Activated CD8-positive, alpha-beta T cell treated with anti-CD3 and anti-CD28 coated beads for 36 hours (primary cell): Measurements from ENCODE around the gene CLPSL2. TPM values are rescaled to one million over a fixed set of nuclear protein-coding genes. Genes with fewer than 3 reads are reported as not detected.

Source experiments
- ATAC-seq: fragments of 200-7000 bp; cut with Tn5 transposase; one replicate; pipeline ENCODE4 v1.10.0; 2021; ENCODE audit warnings: mild to moderate bottlenecking, moderate library complexity
- CTCF ChIA-PET: fragments of 350-600 bp; sonication (Branson Sonifier 250); formaldehyde crosslinking; loops from one replicate; lab custom pipeline; 2021; ENCODE audit warnings: antibody characterized with exemption; lab: Charles Lee
- POLR2A ChIA-PET: fragments of 350-600 bp; sonication (Branson Sonifier 250); formaldehyde crosslinking; loops from one replicate; lab custom pipeline; 2021; ENCODE audit warnings: antibody characterized with exemption; lab: Charles Lee
- DNase-seq: peaks from one replicate; pipeline ENCODE4 v3.0.0-alpha.2; 2020
- H3K27ac Mint-ChIP-seq: one replicate; pipeline ENCODE4 v1.8.0; 2021; ENCODE audit warnings: mild to moderate bottlenecking, mixed read lengths
- H3K27me3 Mint-ChIP-seq: one replicate; pipeline ENCODE4 v1.8.0; 2021; ENCODE audit warnings: mixed read lengths
- H3K36me3 Mint-ChIP-seq: one replicate; pipeline ENCODE4 v1.8.0; 2021; ENCODE audit warnings: low read depth, mixed read lengths
- H3K4me1 Mint-ChIP-seq: one replicate; pipeline ENCODE4 v1.8.0; 2021; ENCODE audit warnings: low read depth, mixed read lengths
- H3K4me3 Mint-ChIP-seq: one replicate; pipeline ENCODE4 v1.8.0; 2021; ENCODE audit warnings: mild to moderate bottlenecking, moderate library complexity, mixed read lengths
- H3K9me3 Mint-ChIP-seq: one replicate; pipeline ENCODE4 v1.8.0; 2021; ENCODE audit warnings: mixed read lengths
- intact Hi-C: fragments of 100-400 bp; cut with micrococcal nuclease; formaldehyde crosslinking; loops from one replicate; pipeline ENCODE4 v1.10.0; 2022
- total RNA-seq, 2 experiments: library from RNA; stranded (reverse); gene quantifications; one replicate each; pipeline ENCODE4 v1.2.3, GENCODE V29; 2021
- TF ChIP-seq, protein P1 (sequence below): fragments of 200-600 bp; IDR thresholded peaks from one replicate; pipeline ENCODE4 v1.8.0; 2022; ENCODE audit warnings: antibody characterized with exemption, mild to moderate bottlenecking

Gene CLPSL2
- total RNA-seq, 2 experiments from 2014 or later, result not detected

DNA sequence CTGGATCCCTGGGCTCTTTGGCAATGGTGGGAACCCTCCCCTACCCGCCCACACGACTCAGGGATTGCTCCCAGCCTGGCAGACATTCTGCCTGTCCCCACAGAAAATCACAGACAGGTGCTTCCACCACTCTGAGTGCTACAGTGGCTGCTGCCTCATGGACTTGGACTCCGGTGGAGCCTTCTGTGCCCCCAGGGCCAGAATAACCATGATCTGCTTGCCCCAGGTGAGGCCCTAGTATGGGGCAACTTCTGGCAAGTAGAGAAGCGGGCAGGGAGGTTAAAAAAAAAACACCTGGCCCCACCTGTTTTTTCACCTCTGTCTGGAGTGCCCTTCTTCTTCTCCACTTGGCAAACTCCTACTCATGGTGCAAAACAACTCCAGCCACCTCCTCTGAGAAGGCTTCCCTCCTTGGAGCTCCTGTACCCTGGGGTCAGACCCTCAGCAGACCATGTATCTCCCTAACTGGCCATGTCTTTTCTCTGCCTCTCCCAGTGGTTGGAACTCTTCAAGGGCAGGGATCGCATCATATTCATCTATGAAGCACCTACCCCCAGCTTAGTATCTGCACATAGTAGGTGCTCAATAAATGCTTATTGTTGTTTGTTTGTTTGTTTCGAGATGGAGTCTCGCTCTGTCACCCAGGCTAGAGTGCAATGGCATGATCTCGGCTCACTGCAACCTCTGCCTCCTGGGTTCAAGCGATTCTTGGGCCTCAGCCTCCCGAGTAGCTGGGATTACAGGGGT lies 1.1 kb downstream of the CLPSL2 start:
- Mint-ChIP-seq H3K4me3 (no peak overlapping the region), H3K27ac (no peak overlapping the region), H3K9me3 (no peaks in the 10 kb centered on the region), H3K4me1 (no peaks in the 10 kb centered on the region), H3K27me3 (peaks cover 24% of the 10 kb centered on the region), H3K36me3 (no peaks in the 10 kb centered on the region)
- TF ChIP-seq, protein P1, sequence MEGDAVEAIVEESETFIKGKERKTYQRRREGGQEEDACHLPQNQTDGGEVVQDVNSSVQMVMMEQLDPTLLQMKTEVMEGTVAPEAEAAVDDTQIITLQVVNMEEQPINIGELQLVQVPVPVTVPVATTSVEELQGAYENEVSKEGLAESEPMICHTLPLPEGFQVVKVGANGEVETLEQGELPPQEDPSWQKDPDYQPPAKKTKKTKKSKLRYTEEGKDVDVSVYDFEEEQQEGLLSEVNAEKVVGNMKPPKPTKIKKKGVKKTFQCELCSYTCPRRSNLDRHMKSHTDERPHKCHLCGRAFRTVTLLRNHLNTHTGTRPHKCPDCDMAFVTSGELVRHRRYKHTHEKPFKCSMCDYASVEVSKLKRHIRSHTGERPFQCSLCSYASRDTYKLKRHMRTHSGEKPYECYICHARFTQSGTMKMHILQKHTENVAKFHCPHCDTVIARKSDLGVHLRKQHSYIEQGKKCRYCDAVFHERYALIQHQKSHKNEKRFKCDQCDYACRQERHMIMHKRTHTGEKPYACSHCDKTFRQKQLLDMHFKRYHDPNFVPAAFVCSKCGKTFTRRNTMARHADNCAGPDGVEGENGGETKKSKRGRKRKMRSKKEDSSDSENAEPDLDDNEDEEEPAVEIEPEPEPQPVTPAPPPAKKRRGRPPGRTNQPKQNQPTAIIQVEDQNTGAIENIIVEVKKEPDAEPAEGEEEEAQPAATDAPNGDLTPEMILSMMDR, result no peak
- intact Hi-C loops, result no loop called here
- ChIA-PET CTCF (no interaction called here), POLR2A (no interaction called here)
- ATAC-seq, result no peak
- no peak for DNase-seq

DNA sequence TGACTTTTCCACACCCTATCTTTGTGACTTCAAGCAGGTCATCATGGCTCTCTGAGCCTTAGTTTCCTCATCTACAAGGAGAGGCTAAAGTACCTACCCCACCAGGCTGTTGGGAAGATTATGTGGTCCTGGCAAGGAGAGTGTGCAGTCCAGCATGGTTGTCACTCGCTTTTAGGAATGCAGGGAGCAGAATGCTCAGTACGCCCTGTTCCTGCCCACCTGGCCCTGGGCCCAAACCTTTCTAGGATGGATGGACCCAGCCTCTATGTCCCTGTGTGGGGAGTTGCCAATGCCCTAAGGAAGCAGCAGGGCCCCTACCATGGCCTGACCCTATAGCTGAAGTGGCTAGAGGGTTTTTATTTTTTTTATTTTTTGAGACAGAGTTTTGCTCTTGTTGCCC lies 2.0 kb downstream of the CLPSL2 start:
- DNase-seq (no peak), ATAC-seq (no peak)
- intact Hi-C loops, result no loop called here
- Mint-ChIP-seq H3K27ac (no peak overlapping the region), H3K27me3 (peaks cover 24% of the 10 kb centered on the region), H3K36me3 (no peaks in the 10 kb centered on the region), H3K9me3 (no peaks in the 10 kb centered on the region), H3K4me3 (no peak overlapping the region), H3K4me1 (no peaks in the 10 kb centered on the region)
- CTCF ChIA-PET, result no interaction called here
- POLR2A ChIA-PET, result interaction anchor here (1.0 kb wide), 1 partner anchor 18 kb away, joined by 3 read pairs; no protein-coding TSS in a partner anchor
- TF ChIP-seq, protein P1, result no peak

DNA sequence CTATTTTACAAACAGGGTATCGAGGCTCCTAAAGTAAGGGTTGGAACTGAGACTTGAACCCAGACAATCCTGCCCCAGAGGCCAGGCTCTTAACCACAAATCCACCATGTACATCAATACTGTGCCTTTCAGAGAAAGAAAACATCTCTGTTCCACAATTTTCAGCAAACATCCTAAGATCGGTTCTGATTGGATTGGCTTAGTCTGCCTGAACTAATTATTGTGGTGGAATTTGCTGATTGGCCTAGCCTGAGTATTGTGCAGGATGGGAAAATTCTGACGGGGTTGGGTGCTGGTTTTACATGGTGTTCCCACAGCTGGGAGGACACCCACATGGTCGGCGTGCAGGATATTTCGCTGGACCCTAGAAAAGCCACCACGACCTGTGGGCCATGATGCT lies 4.3 kb downstream of the CLPSL2 start, which contains the start of gene CLPSL1:
Gene CLPSL1 (plus strand): TSS at position 301 of the 400 bp plus-strand sequence. CDS start 92 bp downstream, at position 393.
- Mint-ChIP-seq H3K9me3 (no peaks in the 10 kb centered on the region), H3K27me3 (peaks cover 22% of the 10 kb centered on the region), H3K27ac (no peak within 1 kb of the TSS), H3K4me1 (no peaks in the 10 kb centered on the region), H3K4me3 (no peak within 1 kb of the TSS), H3K36me3 (no peaks in the 10 kb centered on the region)
- DNase-seq, result no peak
- POLR2A ChIA-PET, result no interaction called here
- intact Hi-C loops, result no loop called here
- TF ChIP-seq, protein P1, result no peak
- ATAC-seq, result no peak
- CTCF ChIA-PET, result no interaction called here

DNA sequence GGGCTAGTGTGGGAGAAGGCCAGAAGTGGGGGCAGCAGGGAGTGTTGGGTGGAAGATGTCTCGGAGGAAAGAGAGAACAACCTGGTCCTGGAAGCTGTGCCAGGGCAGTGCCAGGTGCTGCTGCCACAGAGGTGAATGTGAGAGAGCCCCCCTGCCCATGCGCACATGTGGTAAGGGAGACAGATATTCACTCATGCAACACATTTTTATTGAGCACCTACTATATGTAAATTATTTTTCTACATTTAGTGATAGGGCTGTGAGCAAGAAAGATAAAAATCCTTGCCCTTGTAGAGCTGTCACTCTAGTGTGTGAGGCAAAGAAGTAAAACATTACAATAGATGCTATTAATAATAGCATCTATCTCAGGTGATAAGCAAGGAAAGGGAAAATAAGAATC lies 4.9 kb downstream of the CLPSL2 start:
- Mint-ChIP-seq H3K4me1 (no peaks in the 10 kb centered on the region), H3K4me3 (no peak overlapping the region), H3K36me3 (no peaks in the 10 kb centered on the region), H3K27me3 (peaks cover 20% of the 10 kb centered on the region), H3K27ac (no peak overlapping the region), H3K9me3 (no peaks in the 10 kb centered on the region)
- POLR2A ChIA-PET, result no interaction called here
- CTCF ChIA-PET, result no interaction called here
- no peak for ATAC-seq
- TF ChIP-seq, protein P1, result no peak
- no peak for DNase-seq
- intact Hi-C loops, result no loop called here

DNA sequence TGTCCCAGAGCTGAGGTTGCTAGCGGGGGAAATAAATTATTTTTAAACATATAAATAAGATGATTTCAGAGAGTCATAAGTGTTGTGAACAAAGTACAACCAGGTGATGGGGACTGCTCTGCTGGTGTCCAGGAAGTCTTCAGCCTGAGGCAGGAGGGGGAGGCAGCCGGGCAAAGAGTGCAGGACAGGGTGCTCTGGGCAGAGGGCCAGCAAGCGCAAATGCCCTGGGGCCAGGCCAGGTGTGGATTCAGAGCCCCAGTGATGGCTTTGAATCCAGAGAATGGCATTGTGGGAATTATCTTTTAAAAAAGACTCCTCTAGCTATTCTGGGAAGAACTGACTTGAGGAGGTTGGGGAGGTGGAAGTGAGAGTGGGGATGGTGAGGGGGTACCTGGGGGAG lies 6.0 kb downstream of the CLPSL2 start:
- POLR2A ChIA-PET, result no interaction called here
- Mint-ChIP-seq H3K36me3 (no peaks in the 10 kb centered on the region), H3K27ac (no peak overlapping the region), H3K27me3 (peaks cover 24% of the 10 kb centered on the region), H3K9me3 (no peaks in the 10 kb centered on the region), H3K4me3 (no peak overlapping the region), H3K4me1 (no peaks in the 10 kb centered on the region)
- intact Hi-C loops, result no loop called here
- DNase-seq (no peak), ATAC-seq (no peak)
- TF ChIP-seq, protein P1, result no peak
- CTCF ChIA-PET, result no interaction called here
